IPS-18a (cell line): ENCODE results near the gene USP24.

Source experiments
- H3K27ac ChIP-seq: one replicate; pipeline ENCODE4 v1.5.1; 2013; ENCODE audit warnings: low read length
- H3K27me3 ChIP-seq: one replicate; pipeline ENCODE4 v1.6.1; 2013; ENCODE audit warnings: mild to moderate bottlenecking, low read length; ENCODE audit not compliant: control insufficient read depth, insufficient read depth
- H3K36me3 ChIP-seq: one replicate; pipeline ENCODE4 v1.6.1; 2013; ENCODE audit warnings: low read depth, low read length; ENCODE audit not compliant: control insufficient read depth
- H3K4me1 ChIP-seq: one replicate; pipeline ENCODE4 v1.6.1; 2013; ENCODE audit warnings: low read depth, low read length; ENCODE audit not compliant: control insufficient read depth
- H3K4me3 ChIP-seq: one replicate; pipeline ENCODE4 v1.5.1; 2013; ENCODE audit warnings: low read length
- H3K9ac ChIP-seq: one replicate; pipeline ENCODE4 v1.6.1; 2013; ENCODE audit warnings: mild to moderate bottlenecking, low read length, moderate library complexity
- H3K9me3 ChIP-seq: one replicate; pipeline ENCODE4 v1.6.1; 2013; ENCODE audit warnings: low read depth, low read length; ENCODE audit not compliant: control insufficient read depth

The USP24 gene

DNA sequence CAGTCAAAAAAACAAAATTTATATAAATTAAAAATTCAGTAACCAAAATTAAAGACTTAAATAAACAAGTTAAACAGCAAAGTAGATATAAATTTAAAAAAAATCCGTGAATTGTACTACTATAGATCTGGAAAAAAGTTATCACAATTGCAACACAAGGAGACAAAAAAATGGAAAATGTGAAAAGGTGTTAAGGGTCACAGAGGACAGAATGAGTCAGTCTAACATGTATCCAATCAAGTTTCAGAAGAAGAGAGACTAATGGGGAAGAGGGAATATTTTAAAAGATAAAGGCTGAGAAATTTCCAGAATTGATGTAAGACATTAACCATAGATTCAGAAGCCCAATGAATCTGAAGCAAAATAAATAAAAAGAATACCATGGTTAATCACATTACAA is 46.0 kb downstream of the USP24 start:
- Histone ChIP-seq H3K4me3 (no peak overlapping the region), H3K36me3 (peaks cover 36% of the 10 kb centered on the region), H3K9me3 (no peaks in the 10 kb centered on the region), H3K4me1 (peaks cover 10% of the 10 kb centered on the region), H3K27me3 (no peaks in the 10 kb centered on the region), H3K27ac (no peak overlapping the region), H3K9ac (no peak overlapping the region)

DNA sequence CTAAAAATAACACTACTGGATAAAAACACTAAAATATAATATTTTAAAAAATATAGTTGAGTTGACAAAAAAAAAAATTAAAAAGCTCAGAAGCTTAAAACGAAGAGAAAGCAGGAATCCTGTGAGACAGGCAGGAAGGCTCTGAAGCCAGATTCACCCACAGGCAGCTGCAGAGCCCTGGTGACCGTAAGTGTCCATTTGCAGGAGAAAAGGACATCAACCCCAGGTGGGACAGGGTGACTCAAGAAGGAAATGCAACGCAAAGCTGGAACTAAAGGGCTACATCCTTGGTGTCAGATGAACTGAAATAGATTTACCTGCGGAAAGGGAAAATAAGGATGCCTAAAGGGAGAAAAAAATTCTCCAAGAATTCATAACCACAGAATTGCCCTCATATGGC is 46.8 kb downstream of the USP24 start:
- H3K27ac ChIP-seq: no peak overlapping the region
- H3K27me3 ChIP-seq: no peaks in the 10 kb centered on the region
- H3K9me3 ChIP-seq: no peaks in the 10 kb centered on the region
- no peak overlapping the region for H3K9ac ChIP-seq
- H3K4me1 ChIP-seq: peaks cover 10% of the 10 kb centered on the region
- peaks cover 42% of the 10 kb centered on the region for H3K36me3 ChIP-seq
- no peak overlapping the region for H3K4me3 ChIP-seq

DNA sequence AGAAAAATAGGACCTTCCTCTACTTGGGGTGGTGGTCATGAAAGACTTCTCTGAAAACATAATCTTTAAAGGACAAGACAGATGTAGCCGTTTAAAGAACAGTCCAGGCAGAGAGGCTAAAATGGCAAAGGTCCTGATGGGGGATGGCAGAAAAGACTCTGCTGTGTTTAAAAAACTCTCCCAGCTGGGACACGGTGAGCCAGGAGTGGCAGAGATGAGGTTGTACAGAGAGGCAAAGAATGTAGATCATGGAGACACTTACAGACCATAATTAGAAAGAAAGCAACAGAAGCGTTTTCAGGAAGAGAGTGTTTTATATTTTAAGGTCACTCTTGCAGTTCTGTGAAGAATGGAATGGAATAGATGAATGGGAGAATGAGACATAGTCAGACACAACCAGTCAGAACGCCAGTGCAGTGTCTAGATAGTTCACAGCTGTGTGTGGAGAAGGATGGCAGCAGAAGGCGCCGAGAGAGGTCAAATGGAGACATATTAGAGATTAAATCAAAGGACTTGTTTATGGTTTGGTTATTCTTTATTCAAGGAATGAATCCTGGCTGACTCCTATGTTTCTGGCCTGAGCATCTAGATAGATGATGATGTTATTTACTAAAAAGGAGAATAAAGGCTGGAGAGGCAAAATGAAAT is 47.8 kb downstream of the USP24 start:
- Histone ChIP-seq H3K4me3 (no peak overlapping the region), H3K27ac (no peak overlapping the region), H3K4me1 (peaks cover 10% of the 10 kb centered on the region), H3K27me3 (no peaks in the 10 kb centered on the region), H3K36me3 (peaks cover 42% of the 10 kb centered on the region), H3K9ac (no peak overlapping the region), H3K9me3 (no peaks in the 10 kb centered on the region)

DNA sequence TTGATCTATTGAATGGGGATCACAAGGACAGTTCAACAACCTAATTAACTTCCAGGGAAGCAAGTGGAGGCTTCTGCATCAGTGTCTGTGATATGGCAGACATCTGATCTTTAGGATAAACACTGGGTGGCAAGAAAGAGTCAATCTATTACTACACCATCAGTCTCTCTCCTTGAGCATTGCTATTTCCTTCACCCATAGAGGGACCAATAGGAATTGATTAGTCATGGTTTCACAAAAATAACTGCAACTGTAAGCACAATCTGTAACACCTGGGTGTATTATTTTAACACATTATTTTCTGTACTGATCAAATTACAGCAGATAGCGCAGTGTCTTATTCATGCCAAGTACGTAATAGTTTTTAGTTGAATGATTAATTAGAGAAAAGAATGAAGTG is 50.3 kb downstream of the USP24 start:
- Histone ChIP-seq H3K9ac (no peak overlapping the region), H3K36me3 (peaks cover 24% of the 10 kb centered on the region), H3K9me3 (no peaks in the 10 kb centered on the region), H3K27ac (no peak overlapping the region), H3K4me3 (no peak overlapping the region), H3K4me1 (peaks cover 10% of the 10 kb centered on the region), H3K27me3 (no peaks in the 10 kb centered on the region)

DNA sequence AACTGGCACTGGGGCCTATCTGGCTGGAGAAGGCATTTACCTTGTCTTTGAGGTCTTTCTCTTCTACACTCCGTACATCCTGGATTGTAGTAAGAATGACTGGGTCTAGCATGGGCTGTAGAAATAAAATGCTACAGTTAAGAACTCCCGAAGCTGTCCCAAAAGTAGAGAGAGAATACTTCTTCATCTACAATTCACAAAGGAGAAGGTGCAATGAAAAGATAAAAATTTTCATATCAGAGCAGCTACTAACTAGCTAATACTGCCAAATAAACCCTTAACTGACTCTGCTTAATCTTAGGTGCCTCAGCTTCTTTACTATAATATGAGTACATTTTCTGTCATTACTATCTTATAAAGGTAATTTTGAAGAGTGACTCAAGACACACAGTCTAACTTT is 55.6 kb downstream of the USP24 start:
- Histone ChIP-seq H3K27ac (no peak overlapping the region), H3K4me1 (no peaks in the 10 kb centered on the region), H3K9ac (no peak overlapping the region), H3K36me3 (peaks cover 48% of the 10 kb centered on the region), H3K9me3 (no peaks in the 10 kb centered on the region), H3K27me3 (no peaks in the 10 kb centered on the region), H3K4me3 (no peak overlapping the region)

DNA sequence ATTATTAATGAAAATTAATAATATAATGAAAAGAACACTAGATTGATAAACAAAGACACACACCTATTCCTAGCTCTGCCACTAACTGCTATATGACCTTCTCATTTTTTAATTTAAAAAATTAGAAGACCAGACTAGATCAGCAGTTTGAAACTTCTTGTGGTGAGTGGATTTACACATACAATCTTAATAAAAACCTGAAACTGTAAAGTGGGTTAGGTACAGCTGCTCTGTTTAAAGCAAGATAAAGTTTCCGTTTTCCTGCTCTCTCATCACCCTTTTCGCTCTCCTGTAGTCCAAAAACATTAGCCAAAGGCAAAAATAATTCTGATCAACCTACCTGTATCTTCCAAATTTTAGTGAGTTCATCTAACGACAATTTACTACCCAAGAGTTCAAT is 58.6 kb downstream of the USP24 start:
- Histone ChIP-seq H3K4me1 (no peaks in the 10 kb centered on the region), H3K9ac (no peak overlapping the region), H3K36me3 (peaks cover 56% of the 10 kb centered on the region), H3K27ac (no peak overlapping the region), H3K4me3 (no peak overlapping the region), H3K27me3 (no peaks in the 10 kb centered on the region), H3K9me3 (no peaks in the 10 kb centered on the region)

DNA sequence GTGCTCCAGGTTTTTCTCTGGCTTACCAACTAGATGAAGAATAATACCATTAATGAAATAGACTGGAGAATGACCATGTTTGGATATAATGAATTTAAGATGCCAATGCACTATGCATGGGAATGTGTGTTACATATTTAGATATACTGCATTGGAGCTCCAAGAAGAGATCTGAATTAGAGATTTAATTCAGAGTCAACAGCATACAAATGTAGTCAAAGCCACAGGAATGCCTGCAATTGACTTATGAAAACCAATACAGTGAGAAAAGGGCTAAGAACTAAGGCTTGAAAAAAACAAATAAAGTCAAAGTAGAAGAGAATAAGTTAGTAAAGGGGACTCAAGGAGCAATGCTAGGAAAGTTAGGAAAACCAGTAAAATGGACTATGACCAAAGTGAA is 59.1 kb downstream of the USP24 start:
- Histone ChIP-seq H3K4me1 (no peaks in the 10 kb centered on the region), H3K9me3 (no peaks in the 10 kb centered on the region), H3K9ac (no peak overlapping the region), H3K4me3 (no peak overlapping the region), H3K27ac (no peak overlapping the region), H3K27me3 (no peaks in the 10 kb centered on the region), H3K36me3 (peaks cover 58% of the 10 kb centered on the region)

DNA sequence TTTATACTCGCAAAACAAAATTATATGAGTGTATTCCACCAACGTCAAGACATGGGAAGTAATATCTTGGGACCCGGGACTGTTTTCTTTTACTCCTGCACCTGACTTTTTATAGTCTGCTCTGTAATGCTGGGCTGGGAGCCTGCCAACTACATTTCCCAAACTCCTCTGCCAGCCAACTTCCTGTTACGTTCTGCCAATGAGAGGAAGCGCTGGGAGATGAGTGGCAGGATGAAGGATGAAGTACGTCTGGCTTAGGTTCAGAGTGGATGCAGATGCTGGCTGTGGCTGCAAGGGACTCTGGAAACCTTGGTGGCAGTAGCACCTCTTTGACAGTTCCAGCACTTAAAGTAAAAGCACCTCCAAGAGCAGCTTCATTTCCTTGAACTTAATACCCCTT is 59.6 kb downstream of the USP24 start:
- H3K4me1 ChIP-seq: no peaks in the 10 kb centered on the region

DNA sequence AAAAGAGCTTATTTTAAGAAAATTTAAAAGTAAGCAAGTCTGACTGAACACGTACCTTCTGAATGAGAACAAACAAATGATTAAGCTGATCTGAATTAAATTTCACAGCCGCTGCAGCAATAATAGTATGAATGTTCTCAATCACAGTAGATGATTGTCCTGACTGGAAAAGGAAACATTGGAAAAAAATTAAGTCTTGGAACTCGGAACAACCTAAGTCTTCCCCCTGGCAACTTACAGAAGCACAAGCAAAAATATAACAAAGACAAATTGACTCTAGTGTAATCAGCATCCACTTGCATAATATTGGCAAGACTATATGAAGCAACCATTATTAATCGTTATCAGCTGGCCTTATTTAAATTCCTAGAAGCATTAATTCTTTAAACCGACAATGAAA is 60.5 kb downstream of the USP24 start:
- Histone ChIP-seq H3K4me1 (no peaks in the 10 kb centered on the region), H3K4me3 (no peak overlapping the region), H3K9ac (no peak overlapping the region), H3K9me3 (no peaks in the 10 kb centered on the region), H3K36me3 (peaks cover 60% of the 10 kb centered on the region), H3K27me3 (no peaks in the 10 kb centered on the region), H3K27ac (no peak overlapping the region)

More for the DNA sequence above, 59.6 kb downstream of the USP24 start:
- Histone ChIP-seq H3K4me3 (no peak overlapping the region), H3K9me3 (no peaks in the 10 kb centered on the region), H3K27ac (no peak overlapping the region), H3K27me3 (no peaks in the 10 kb centered on the region), H3K9ac (no peak overlapping the region), H3K36me3 (peaks cover 58% of the 10 kb centered on the region)

DNA sequence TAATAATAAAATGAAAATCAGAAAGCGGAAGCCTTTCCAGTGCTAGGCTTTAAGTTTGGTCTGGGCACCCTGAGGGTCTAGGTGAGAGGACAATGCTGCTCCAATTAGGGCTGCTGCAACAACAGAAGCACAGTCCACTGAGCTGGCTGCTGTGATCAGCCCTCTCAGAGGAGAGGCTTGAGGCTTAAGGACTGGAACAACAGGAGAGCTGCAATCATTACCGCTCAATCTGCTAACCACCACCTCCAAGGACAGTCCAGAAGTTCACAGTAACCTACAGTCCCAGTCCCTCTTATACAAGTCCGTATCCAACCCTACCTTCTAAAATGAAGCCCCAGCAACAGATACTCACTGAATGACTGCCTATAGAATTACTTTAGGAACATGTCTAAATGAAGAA is 62.1 kb downstream of the USP24 start:
- H3K4me1 ChIP-seq: no peaks in the 10 kb centered on the region
- no peaks in the 10 kb centered on the region for H3K27me3 ChIP-seq
- H3K9ac ChIP-seq: no peak overlapping the region
- no peak overlapping the region for H3K27ac ChIP-seq
- H3K9me3 ChIP-seq: no peaks in the 10 kb centered on the region
- H3K36me3 ChIP-seq: peaks cover 58% of the 10 kb centered on the region
- H3K4me3 ChIP-seq: no peak overlapping the region

DNA sequence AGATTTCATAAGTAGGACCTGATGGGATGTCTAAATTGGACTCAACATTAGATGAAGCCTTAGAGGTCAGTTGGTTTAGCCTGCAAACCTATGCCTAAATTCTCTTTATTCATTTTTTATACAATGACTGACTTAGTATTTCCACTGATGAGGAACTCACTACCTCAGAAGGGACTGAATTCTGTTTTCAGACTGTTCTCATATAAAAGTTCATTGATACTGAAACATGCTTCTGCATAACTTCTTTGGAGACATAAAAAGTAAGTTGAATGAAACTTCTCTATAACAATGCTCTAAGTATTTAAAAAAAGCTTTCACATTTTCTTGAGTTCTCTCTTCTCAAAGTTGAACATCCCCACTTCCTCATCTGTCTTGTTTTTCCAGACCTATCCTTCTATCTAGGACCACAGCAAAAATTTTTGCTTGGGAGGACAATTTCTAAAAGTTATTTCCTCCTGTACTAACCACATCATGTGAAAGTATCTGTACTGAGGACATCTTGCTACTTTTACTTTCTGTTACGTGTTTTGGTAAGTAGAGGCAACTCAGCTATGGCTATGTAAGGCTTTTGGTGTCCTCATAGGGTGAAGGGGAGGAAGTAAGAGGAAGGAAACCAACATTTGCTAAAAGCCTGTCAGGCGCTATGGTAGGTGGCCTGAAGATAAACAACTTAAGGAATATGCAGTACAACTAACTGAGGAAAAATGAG is 64.1 kb downstream of the USP24 start:
- no peaks in the 10 kb centered on the region for H3K9me3 ChIP-seq
- H3K4me1 ChIP-seq: no peaks in the 10 kb centered on the region
- peaks cover 65% of the 10 kb centered on the region for H3K36me3 ChIP-seq
- H3K27ac ChIP-seq: no peak overlapping the region
- H3K9ac ChIP-seq: no peak overlapping the region
- no peaks in the 10 kb centered on the region for H3K27me3 ChIP-seq
- H3K4me3 ChIP-seq: no peak overlapping the region

DNA sequence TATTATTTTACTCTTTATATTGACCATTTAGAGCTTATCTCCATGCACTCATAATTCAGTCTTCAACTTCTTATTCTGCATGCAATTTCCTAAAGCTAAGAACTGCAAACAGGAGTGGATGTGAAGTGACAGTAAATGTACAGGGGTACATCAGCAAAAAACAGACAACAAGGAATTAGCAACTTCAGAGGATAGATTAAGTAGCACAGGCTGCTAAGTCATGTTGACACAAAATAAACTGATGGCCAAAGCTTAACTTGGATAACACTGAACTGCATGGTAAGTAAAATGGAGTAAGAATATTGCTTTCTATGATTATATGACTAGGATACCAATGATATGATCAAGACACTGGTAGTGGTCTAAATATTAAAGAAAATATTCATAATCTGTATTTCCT is 66.5 kb downstream of the USP24 start:
- Histone ChIP-seq H3K27ac (no peak overlapping the region), H3K9ac (no peak overlapping the region), H3K4me3 (no peak overlapping the region), H3K4me1 (no peaks in the 10 kb centered on the region), H3K9me3 (no peaks in the 10 kb centered on the region), H3K36me3 (peaks cover 61% of the 10 kb centered on the region), H3K27me3 (no peaks in the 10 kb centered on the region)
